ENCODE measurements around the gene RUFY4. TPM values are rescaled to one million over a fixed set of nuclear protein-coding genes. Genes with fewer than 3 reads are reported as not detected.

Gene RUFY4
- total and polyA plus RNA-seq, 2 of the 13 experiments (the other 11 are each of a cell fraction or from before 2014, with no cell fraction given), result not detected

- no peak for TF ChIP-seq ZNF572 (CRISPR knock-in tag; IDR thresholded peaks at IDR 0.05)
- TF ChIP-seq ZNF772 (CRISPR knock-in tag; IDR thresholded peaks at IDR 0.05), result no peak
- TF ChIP-seq ESRRA (CRISPR knock-in tag; IDR thresholded peaks at IDR 0.05; ENCODE audit: low read depth), result no peak
- peak in 1 of 2 experiments; percentile 49; a peak in 1 of 4 replicates for TF ChIP-seq MAFK (conservative IDR thresholded peaks at IDR 0.05 in 1 of 2, IDR thresholded peaks at IDR 0.05 in 1 of 2; ENCODE audit: low read length in 2 of 2)
- no peak for TF ChIP-seq KMT2A (CRISPR knock-in tag; IDR thresholded peaks at IDR 0.05)
- no peak for TF ChIP-seq ZNF615 (CRISPR knock-in tag; IDR thresholded peaks at IDR 0.05; ENCODE audit: borderline replicate concordance)
- TF ChIP-seq ZNF780A (CRISPR knock-in tag; IDR thresholded peaks at IDR 0.05), result no peak
These were observed 24.8 kb downstream of the RUFY4 start (continued) for GRCh38 chr2:218093879-218094278.

GRCh38 chr2:218095853-218096252, 26.8 kb downstream of the RUFY4 start:
- TF ChIP-seq BRD4 (CRISPR knock-in tag; IDR thresholded peaks at IDR 0.05) (no peak), ZNF75D (CRISPR knock-in tag; IDR thresholded peaks at IDR 0.05; ENCODE audit: borderline replicate concordance) (no peak), NFYB (CRISPR knock-in tag; IDR thresholded peaks at IDR 0.05) (no peak)
- H3K36me3 ChIP-seq (replicated peaks in 1 of 2; ENCODE audit: control insufficient read depth in 1 of 2, insufficient read depth in 2 of 2, low read length in 2 of 2), result no peaks in the 10 kb centered on the region
- peaks cover 2 to 3% of the 10 kb centered on the region in 2 experiments; a peak in 1 of 5 replicates for H3K27me3 ChIP-seq (ENCODE audit: control insufficient read depth in 1 of 2, insufficient read depth in 2 of 2, low read length in 2 of 2)
- no peaks in the 10 kb centered on the region for H3K4me1 ChIP-seq (ENCODE audit: insufficient read depth, low read length)
- ChIA-PET POLR2A (no interaction called here), CTCF (ENCODE audit: low intra/inter-chr PET ratio, low total read pairs) (no interaction called here)
- no peak overlapping the region for H2AFZ ChIP-seq (ENCODE audit: low read length)
- H4K20me1 ChIP-seq (ENCODE audit: insufficient read depth, low read length), result no peaks in the 10 kb centered on the region
- H3K79me2 ChIP-seq (ENCODE audit: insufficient read depth, low read length), result no peaks in the 10 kb centered on the region
- in situ Hi-C loops (cut with HindIII; ENCODE audit: extremely low pct_ligation_motif_present, low pct_unique_long_range_greater_than_20kb) (no loop called here), intact Hi-C loops (cut with micrococcal nuclease; ENCODE audit: unreplicated experiment) (no loop called here)
- H3K9ac ChIP-seq (ENCODE audit: insufficient read depth, low read depth, low read length), result no peak overlapping the region
- ATAC-seq (no peak), DNase-seq (ENCODE audit: low spot score) (no peak), FAIRE-seq (no peak)
- H3K4me2 ChIP-seq (ENCODE audit: low read depth, low read length), result no peak overlapping the region
- no peaks in the 10 kb centered on the region for H3K9me3 ChIP-seq (ENCODE audit: low read length)
- no peak overlapping the region for H3K4me3 ChIP-seq (replicated peaks in 1 of 3; ENCODE audit: insufficient read depth in 1 of 3, low read depth in 2 of 3, low read length in 3 of 3)
- 18% methylated on average over 8 of the region's 8 CpGs for WGBS (ENCODE audit: low lambda C conversion rate)
- H3K27ac ChIP-seq (ENCODE audit: extremely low read length, insufficient read depth, low read length), result no peak overlapping the region
- BruUV-seq (replicated peaks), result no TSS peak
